IMR-90 (cell line): Measurements from ENCODE around the gene RTN4IP1. TPM values are rescaled to one million over a fixed set of nuclear protein-coding genes. Genes with fewer than 3 reads are reported as not detected.

Source experiments
- ATAC-seq: fragments of 200-7000 bp; cut with Tn5 transposase; 2 replicates; pipeline ENCODE4 v1.9.1; 2020; ENCODE audit warnings: low read depth, mild to moderate bottlenecking, moderate library complexity
- BruUV-seq: library from RNA; stranded (reverse); fragments of 400-500 nt; replicated peaks from 2 replicates; lab custom pipeline; 2021; lab: Mats Ljungman, UMichigan
- CTCF ChIA-PET: fragments of 300-600 bp; formaldehyde crosslinking; extraction: SDS; loops from one replicate; lab custom pipeline; 2021; ENCODE audit warnings: antibody characterized with exemption; lab: Yijun Ruan, JAX
- POLR2A ChIA-PET: fragments of 300-600 bp; sonication (Branson Sonifier 250); formaldehyde crosslinking; loops from one replicate; lab custom pipeline; 2022; ENCODE audit warnings: antibody characterized with exemption; ENCODE audit not compliant: unreplicated experiment; lab: Charles Lee
- DNase-seq: peaks from one replicate; pipeline ENCODE4 v3.0.0; 2013
- H2AFZ ChIP-seq: replicated peaks from 2 replicates; pipeline ENCODE3; 2013; ENCODE audit warnings: low read length, mild to moderate bottlenecking; ENCODE audit not compliant: poor library complexity
- H2AK5ac ChIP-seq: 2 replicates; pipeline ENCODE4 v1.6.1; 2013; ENCODE audit warnings: low read depth, low read length, inconsistent platforms
- H2AK9ac ChIP-seq: replicated peaks from 2 replicates; pipeline ENCODE3; 2013; ENCODE audit warnings: mild to moderate bottlenecking, low read depth, low read length, moderate library complexity; ENCODE audit not compliant: poor library complexity
- H2BK120ac ChIP-seq: 2 replicates; pipeline ENCODE4 v1.6.1; 2013; ENCODE audit warnings: low read depth, low read length, inconsistent platforms
- H2BK15ac ChIP-seq: 3 replicates; pipeline ENCODE4 v1.6.1; 2013; ENCODE audit warnings: low read depth, low read length, inconsistent platforms
- H2BK20ac ChIP-seq: 2 replicates; pipeline ENCODE4 v1.6.1; 2013; ENCODE audit warnings: low read depth, mild to moderate bottlenecking, inconsistent platforms, low read length, moderate library complexity
- H2BK5ac ChIP-seq: 2 replicates; pipeline ENCODE4 v1.6.1; 2013; ENCODE audit warnings: mild to moderate bottlenecking, low read depth, low read length, inconsistent platforms; ENCODE audit not compliant: poor library complexity, severe bottlenecking
- H3K14ac ChIP-seq: replicated peaks from 2 replicates; pipeline ENCODE4 v1.6.1; 2013; ENCODE audit warnings: low read depth, low read length, inconsistent platforms
- H3K18ac ChIP-seq: 2 replicates; pipeline ENCODE4 v1.6.1; 2013; ENCODE audit warnings: low read depth, low read length, control low read depth
- H3K23ac ChIP-seq: 2 replicates; pipeline ENCODE4 v1.6.1; 2013; ENCODE audit warnings: low read depth, low read length, inconsistent platforms
- H3K27ac ChIP-seq: 2 replicates; pipeline ENCODE4 v1.5.1; 2013; ENCODE audit warnings: mild to moderate bottlenecking, control low read depth, low read length; ENCODE audit not compliant: insufficient read depth
- H3K27me3 ChIP-seq: 2 replicates; pipeline ENCODE4 v1.6.1; 2013; ENCODE audit warnings: low read length; ENCODE audit not compliant: control insufficient read depth, insufficient read depth
- H3K36me3 ChIP-seq: 2 replicates; pipeline ENCODE4 v1.6.1; 2013; ENCODE audit warnings: low read length, mixed read lengths; ENCODE audit not compliant: control insufficient read depth, insufficient read depth
- H3K4ac ChIP-seq: 2 replicates; pipeline ENCODE4 v1.6.1; 2013; ENCODE audit warnings: low read depth, low read length, inconsistent platforms
- H3K4me1 ChIP-seq: 2 replicates; pipeline ENCODE4 v1.6.1; 2013; ENCODE audit warnings: low read length, mixed read lengths; ENCODE audit not compliant: control insufficient read depth, insufficient read depth
- H3K4me2 ChIP-seq: 2 replicates; pipeline ENCODE4 v1.6.1; 2013; ENCODE audit warnings: low read depth, mild to moderate bottlenecking, control low read depth, low read length, moderate library complexity
- H3K4me3 ChIP-seq: 2 replicates; pipeline ENCODE4 v1.5.1; 2013; ENCODE audit warnings: low read depth, mild to moderate bottlenecking, control low read depth, low read length, moderate library complexity; ENCODE audit not compliant: insufficient read depth
- H3K56ac ChIP-seq: 2 replicates; pipeline ENCODE4 v1.6.1; 2013; ENCODE audit warnings: low read length, inconsistent platforms; ENCODE audit not compliant: insufficient read depth; ENCODE audit errors: extremely low read depth
- H3K79me1 ChIP-seq, 2 experiments: 2 replicates each; pipeline ENCODE4 v1.6.1; 2013; ENCODE audit warnings: low read length in 2 of 2, inconsistent platforms in 1 of 2, low read depth in 1 of 2
- H3K9ac ChIP-seq: 2 replicates; pipeline ENCODE4 v1.6.1; 2013; ENCODE audit warnings: low read depth, low read length, control low read depth
- H3K9me1 ChIP-seq: 2 replicates; pipeline ENCODE4 v1.6.1; 2013; ENCODE audit warnings: low read length, inconsistent platforms; ENCODE audit not compliant: insufficient read depth
- H3K9me3 ChIP-seq: 2 replicates; pipeline ENCODE4 v1.6.1; 2013; ENCODE audit warnings: low read length; ENCODE audit not compliant: control insufficient read depth, insufficient read depth
- H4K20me1 ChIP-seq: 2 replicates; pipeline ENCODE4 v1.6.1; 2013; ENCODE audit warnings: low read length, inconsistent platforms; ENCODE audit not compliant: insufficient read depth
- H4K5ac ChIP-seq: 2 replicates; pipeline ENCODE4 v1.6.1; 2013; ENCODE audit warnings: mild to moderate bottlenecking, low read depth, low read length, control low read depth
- H4K8ac ChIP-seq, 2 experiments: 2 replicates each; pipeline ENCODE4 v1.6.1; 2013; ENCODE audit warnings: low read depth in 2 of 2, low read length in 2 of 2, control low read depth in 1 of 2, inconsistent platforms in 1 of 2
- H4K91ac ChIP-seq: 2 replicates; pipeline ENCODE4 v1.6.1; 2013; ENCODE audit warnings: low read depth, low read length, inconsistent platforms; ENCODE audit not compliant: insufficient read depth
- BHLHE40 ChIP-seq: fragments of 150-350 bp; IDR thresholded peaks from 2 replicates; pipeline ENCODE4 v1.6.1; 2016; ENCODE audit warnings: mild to moderate bottlenecking, low read depth, low read length
- CEBPB ChIP-seq: IDR thresholded peaks from 2 replicates; pipeline ENCODE4 v1.6.1; 2012; ENCODE audit warnings: low read depth, low read length, improper control_type of control experiment
- CHD1 ChIP-seq: IDR thresholded peaks from 2 replicates; pipeline ENCODE4 v1.6.1; 2012; ENCODE audit warnings: low read depth, low read length, improper control_type of control experiment
- FOS ChIP-seq: fragments of 150-350 bp; IDR thresholded peaks from 2 replicates; pipeline ENCODE4 v1.6.1; 2016; ENCODE audit warnings: low read depth, low read length
- MAFK ChIP-seq: IDR thresholded peaks from 2 replicates; pipeline ENCODE4 v1.6.1; 2012; ENCODE audit warnings: low read depth, low read length, improper control_type of control experiment
- MAZ ChIP-seq: IDR thresholded peaks from 2 replicates; pipeline ENCODE4 v1.6.1; 2012; ENCODE audit warnings: low read depth, mild to moderate bottlenecking, low read length, improper control_type of control experiment, moderate library complexity, borderline replicate concordance
- MXI1 ChIP-seq: IDR thresholded peaks from 2 replicates; pipeline ENCODE4 v1.6.1; 2012; ENCODE audit warnings: low read depth, mild to moderate bottlenecking, low read length, moderate library complexity, borderline replicate concordance
- NFE2L2 ChIP-seq: fragments of 150-350 bp; IDR thresholded peaks from 2 replicates; pipeline ENCODE4 v1.6.1; 2016; ENCODE audit warnings: low read depth, mild to moderate bottlenecking, low read length
- POLR2A ChIP-seq: IDR thresholded peaks from 2 replicates; pipeline ENCODE4 v1.6.1; 2012; ENCODE audit warnings: mild to moderate bottlenecking, low read depth, low read length
- RAD21 ChIP-seq: IDR thresholded peaks from 2 replicates; pipeline ENCODE4 v1.6.1; 2012; ENCODE audit warnings: low read length, improper control_type of control experiment
- RCOR1 ChIP-seq: IDR thresholded peaks from 2 replicates; pipeline ENCODE4 v1.6.1; 2012; ENCODE audit warnings: mild to moderate bottlenecking, low read length, improper control_type of control experiment; ENCODE audit not compliant: insufficient replicate concordance
- RFX5 ChIP-seq: IDR thresholded peaks from 2 replicates; pipeline ENCODE4 v1.8.0; 2012; ENCODE audit warnings: low read depth, mild to moderate bottlenecking, low read length, moderate library complexity
- SMC3 ChIP-seq: fragments of 150-350 bp; IDR thresholded peaks from 2 replicates; pipeline ENCODE4 v1.6.1; 2016; ENCODE audit warnings: low read depth, mild to moderate bottlenecking, antibody characterized with exemption, low read length, moderate library complexity
- WGBS, 2 experiments: methylation state at CpG; one replicate each; pipeline versions ENCODE4 v1.1.5 to v1.1.7; 2013; ENCODE audit warnings: missing lambda C conversion rate in 2 of 2; ENCODE audit not compliant: insufficient read length in 1 of 2; ENCODE audit errors: extremely low coverage in 2 of 2; 5-methylcytosine and 5-hydroxymethylcytosine counted together
- dilution Hi-C: fragments of 300-500 bp; cut with HindIII; formaldehyde crosslinking; loops from one replicate; pipeline ENCODE4 v1.14.3; 2018; ENCODE audit warnings: low sequenced_read_pairs; ENCODE audit not compliant: unreplicated experiment
- in situ Hi-C: fragments of 300-500 bp; cut with MboI; formaldehyde crosslinking; loops from 3 replicates; pipeline ENCODE4 v1.14.3; 2019; ENCODE audit warnings: low sequenced_read_pairs, inconsistent platforms, mixed read lengths
- intact Hi-C: fragments of 100-400 bp; cut with micrococcal nuclease; formaldehyde crosslinking; loops from 2 replicates; pipeline ENCODE4 v1.10.0; 2022
- polyA plus RNA-seq, 3 experiments: library from polyadenylated mRNA; depleted of rRNA; stranded (reverse); fragments of >200 nt; gene quantifications; 2 replicates each; pipeline ENCODE4 v1.2.3, GENCODE V29; 2012; ENCODE audit warnings: low replicate concordance in 1 of 3
- total RNA-seq: library from RNA; depleted of rRNA; stranded (reverse); fragments of >200 nt; gene quantifications from 2 replicates; pipeline ENCODE4 v1.2.3, GENCODE V29; 2012
- TF ChIP-seq, protein P1 (sequence below): fragments of 150-350 bp; IDR thresholded peaks from 2 replicates; pipeline ENCODE4 v1.6.1; 2017; ENCODE audit warnings: mild to moderate bottlenecking, antibody characterized with exemption, low read length, low read depth
- TF ChIP-seq, protein P2 (sequence below): fragments of 150-350 bp; IDR thresholded peaks from 2 replicates; pipeline ENCODE4 v1.6.1; 2016; ENCODE audit warnings: low read depth, mild to moderate bottlenecking, low read length, moderate library complexity, borderline replicate concordance
- TF ChIP-seq, protein P3 (sequence below): conservative IDR thresholded peaks from 2 replicates; pipeline ENCODE4 v1.5.1; 2012; ENCODE audit warnings: mild to moderate bottlenecking, low read depth, low read length, improper control_type of control experiment

RTN4IP1 gene
- total and polyA plus RNA-seq, 2 of the 4 experiments (the other 2 are of a cell fraction), result 5.7 to 9.9 TPM

GRCh38 chr6:106538145-106538544 is 91.2 kb downstream of the RTN4IP1 start:
- CTCF ChIA-PET, result interaction anchor here (1.1 kb wide), 1 partner anchor 28 kb away, joined by 6 read pairs; no protein-coding TSS in a partner anchor
- Histone ChIP-seq H3K9me1 (no peaks in the 10 kb centered on the region), H4K5ac (no peak overlapping the region), H2BK20ac (no peak overlapping the region), H4K20me1 (no peaks in the 10 kb centered on the region), H3K4me1 (peaks cover 2% of the 10 kb centered on the region), H3K56ac (no peak overlapping the region), H2BK5ac (no peak overlapping the region), H3K14ac (no peak overlapping the region; the same call in 1 of the 2 replicates), H3K36me3 (no peaks in the 10 kb centered on the region), H3K9me3 (no peaks in the 10 kb centered on the region), H2BK15ac (0 out of 3 replicates have a peak overlapping the region, but pooled peaks have one; percentile 26), H3K27ac (no peak overlapping the region), H3K79me1 (no peaks in the 10 kb centered on the region), H3K4ac (no peak overlapping the region), H3K18ac (no peak overlapping the region), H2BK120ac (no peak overlapping the region; the same call in 1 of the 2 replicates), H3K23ac (no peak overlapping the region), H2AFZ (no peak overlapping the region), H3K4me3 (no peak overlapping the region), H3K27me3 (no peaks in the 10 kb centered on the region), H4K91ac (no peak overlapping the region), H3K9ac (no peak overlapping the region), H3K4me2 (no peak overlapping the region), H4K8ac (no peak overlapping the region), H2AK5ac (peak overlapping the region; percentile 50; the same call in 1 of the 2 replicates), H2AK9ac (no peak overlapping the region)
- intact Hi-C loops (no loop called here), in situ Hi-C loops (no loop called here), dilution Hi-C loops (no loop called here)
- POLR2A ChIA-PET, result no interaction called here
- DNase-seq (no peak), ATAC-seq (no peak)
- TF ChIP-seq RAD21 (no peak), RFX5 (no peak), MAZ (no peak), CEBPB (no peak), POLR2A (no peak), NFE2L2 (no peak), BHLHE40 (no peak), SMC3 (no peak), MXI1 (no peak), RCOR1 (no peak), MAFK (no peak), FOS (no peak), CHD1 (no peak)
- TF ChIP-seq, protein P1, sequence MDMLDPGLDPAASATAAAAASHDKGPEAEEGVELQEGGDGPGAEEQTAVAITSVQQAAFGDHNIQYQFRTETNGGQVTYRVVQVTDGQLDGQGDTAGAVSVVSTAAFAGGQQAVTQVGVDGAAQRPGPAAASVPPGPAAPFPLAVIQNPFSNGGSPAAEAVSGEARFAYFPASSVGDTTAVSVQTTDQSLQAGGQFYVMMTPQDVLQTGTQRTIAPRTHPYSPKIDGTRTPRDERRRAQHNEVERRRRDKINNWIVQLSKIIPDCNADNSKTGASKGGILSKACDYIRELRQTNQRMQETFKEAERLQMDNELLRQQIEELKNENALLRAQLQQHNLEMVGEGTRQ, result no peak
- TF ChIP-seq, protein P2, sequence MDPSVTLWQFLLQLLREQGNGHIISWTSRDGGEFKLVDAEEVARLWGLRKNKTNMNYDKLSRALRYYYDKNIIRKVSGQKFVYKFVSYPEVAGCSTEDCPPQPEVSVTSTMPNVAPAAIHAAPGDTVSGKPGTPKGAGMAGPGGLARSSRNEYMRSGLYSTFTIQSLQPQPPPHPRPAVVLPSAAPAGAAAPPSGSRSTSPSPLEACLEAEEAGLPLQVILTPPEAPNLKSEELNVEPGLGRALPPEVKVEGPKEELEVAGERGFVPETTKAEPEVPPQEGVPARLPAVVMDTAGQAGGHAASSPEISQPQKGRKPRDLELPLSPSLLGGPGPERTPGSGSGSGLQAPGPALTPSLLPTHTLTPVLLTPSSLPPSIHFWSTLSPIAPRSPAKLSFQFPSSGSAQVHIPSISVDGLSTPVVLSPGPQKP, result no peak
- TF ChIP-seq, protein P3, sequence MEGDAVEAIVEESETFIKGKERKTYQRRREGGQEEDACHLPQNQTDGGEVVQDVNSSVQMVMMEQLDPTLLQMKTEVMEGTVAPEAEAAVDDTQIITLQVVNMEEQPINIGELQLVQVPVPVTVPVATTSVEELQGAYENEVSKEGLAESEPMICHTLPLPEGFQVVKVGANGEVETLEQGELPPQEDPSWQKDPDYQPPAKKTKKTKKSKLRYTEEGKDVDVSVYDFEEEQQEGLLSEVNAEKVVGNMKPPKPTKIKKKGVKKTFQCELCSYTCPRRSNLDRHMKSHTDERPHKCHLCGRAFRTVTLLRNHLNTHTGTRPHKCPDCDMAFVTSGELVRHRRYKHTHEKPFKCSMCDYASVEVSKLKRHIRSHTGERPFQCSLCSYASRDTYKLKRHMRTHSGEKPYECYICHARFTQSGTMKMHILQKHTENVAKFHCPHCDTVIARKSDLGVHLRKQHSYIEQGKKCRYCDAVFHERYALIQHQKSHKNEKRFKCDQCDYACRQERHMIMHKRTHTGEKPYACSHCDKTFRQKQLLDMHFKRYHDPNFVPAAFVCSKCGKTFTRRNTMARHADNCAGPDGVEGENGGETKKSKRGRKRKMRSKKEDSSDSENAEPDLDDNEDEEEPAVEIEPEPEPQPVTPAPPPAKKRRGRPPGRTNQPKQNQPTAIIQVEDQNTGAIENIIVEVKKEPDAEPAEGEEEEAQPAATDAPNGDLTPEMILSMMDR, result no peak
- no TSS peak for BruUV-seq
- no CpG with 5 or more reads among the region's 1 CpG for WGBS, 2 experiments
